DMS 273 (cell line): ENCODE results near the gene IL5RA.

Source experiments
- DNase-seq: peaks from one replicate; lab custom pipeline; 2025; ENCODE audit not compliant: unreplicated experiment; lab: John Stamatoyannopoulos, UW

Gene IL5RA

DNA sequence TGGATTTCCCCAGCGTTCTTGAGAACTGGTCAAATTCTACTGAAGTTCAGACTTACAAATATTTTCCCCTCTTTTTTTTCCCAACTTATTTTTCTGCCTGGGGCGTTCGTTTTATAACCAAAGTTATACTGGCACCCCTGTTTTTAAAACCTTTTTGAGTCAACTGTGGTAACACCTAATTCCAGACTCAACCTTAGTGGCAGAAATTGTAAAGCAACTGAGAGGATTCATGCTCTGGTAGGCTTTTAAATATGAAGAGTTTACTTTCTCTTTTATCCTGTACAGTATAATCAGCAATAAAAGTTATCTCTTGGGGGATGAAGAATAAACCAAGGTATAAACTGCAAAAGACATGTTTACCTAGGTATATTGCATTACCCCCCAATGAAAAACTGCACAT, 2.3 kb downstream of the IL5RA start:
- no peak for DNase-seq

- DNase-seq: no peak
Observed at GRCh38 chr3:3107181-3107580, 3.0 kb downstream of the IL5RA start.

- DNase-seq: no peak
Observed at GRCh38 chr3:3105815-3106214, 4.4 kb downstream of the IL5RA start.

- DNase-seq: no peak
Observed at GRCh38 chr3:3105246-3105645, 4.9 kb downstream of the IL5RA start.

- DNase-seq: no peak
Observed at GRCh38 chr3:3102751-3103150, 7.4 kb downstream of the IL5RA start.

GRCh38 chr3:3101660-3102458, 8.3 kb downstream of the IL5RA start:
- no peak for DNase-seq

- no peak for DNase-seq
Observed at GRCh38 chr3:3097958-3098357, 12.2 kb downstream of the IL5RA start.

- no peak for DNase-seq
Observed at GRCh38 chr3:3089017-3089416, 21.2 kb downstream of the IL5RA start.

DNA sequence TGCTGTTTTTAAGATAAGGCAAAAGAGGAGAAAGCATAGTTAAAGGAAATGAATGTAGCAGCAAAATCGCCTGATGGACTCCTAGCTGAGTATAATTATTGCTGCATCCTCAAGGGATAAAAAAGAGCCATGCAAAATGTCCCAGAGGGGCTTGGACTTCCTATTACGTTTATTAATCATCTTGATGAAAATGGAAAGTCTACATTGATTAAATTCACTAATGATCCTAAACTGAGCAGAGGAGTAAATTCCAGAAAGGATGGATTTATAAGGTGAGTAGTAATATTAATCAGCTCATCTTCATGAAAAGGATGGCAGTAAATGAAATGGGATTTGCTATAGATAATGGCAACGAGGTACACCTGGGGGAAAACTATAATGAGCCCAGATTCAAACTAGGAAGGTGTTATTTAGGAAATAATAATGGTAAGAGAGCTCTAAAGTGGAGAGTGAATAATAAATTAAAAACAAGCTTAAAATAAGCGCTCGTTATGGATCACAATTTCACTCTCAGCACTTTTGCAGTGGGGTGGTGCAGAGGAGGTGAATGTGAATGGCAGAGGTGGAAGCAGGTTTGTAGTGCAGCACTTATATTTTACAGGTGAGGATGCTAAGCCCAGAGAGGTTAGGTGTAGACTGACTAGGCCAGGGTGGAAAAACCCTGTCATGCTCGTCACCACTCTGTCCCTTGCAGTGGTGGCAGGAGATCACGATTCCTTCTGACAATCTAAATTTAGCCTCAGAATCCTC, 22.3 kb downstream of the IL5RA start:
- no peak for DNase-seq

DNA sequence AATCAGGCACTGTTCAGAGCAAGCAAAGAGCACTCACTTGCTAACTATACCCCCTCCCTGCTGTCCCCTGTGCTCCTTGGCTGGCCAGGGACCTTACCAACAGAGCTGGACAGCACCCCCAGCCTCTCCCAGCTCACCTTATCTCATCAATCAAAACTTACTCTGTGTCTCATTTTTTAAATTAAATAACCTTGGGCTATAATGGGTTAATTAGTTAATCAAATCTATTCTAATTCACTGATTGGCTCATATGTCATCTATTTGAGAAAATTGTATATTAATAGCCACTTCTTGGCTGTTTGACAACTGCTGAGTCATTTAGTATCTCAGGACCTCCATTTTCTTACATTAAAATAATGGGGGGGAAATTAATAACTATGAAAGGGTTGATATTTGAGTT, 22.9 kb downstream of the IL5RA start:
- peak; percentile 2 for DNase-seq

DNA sequence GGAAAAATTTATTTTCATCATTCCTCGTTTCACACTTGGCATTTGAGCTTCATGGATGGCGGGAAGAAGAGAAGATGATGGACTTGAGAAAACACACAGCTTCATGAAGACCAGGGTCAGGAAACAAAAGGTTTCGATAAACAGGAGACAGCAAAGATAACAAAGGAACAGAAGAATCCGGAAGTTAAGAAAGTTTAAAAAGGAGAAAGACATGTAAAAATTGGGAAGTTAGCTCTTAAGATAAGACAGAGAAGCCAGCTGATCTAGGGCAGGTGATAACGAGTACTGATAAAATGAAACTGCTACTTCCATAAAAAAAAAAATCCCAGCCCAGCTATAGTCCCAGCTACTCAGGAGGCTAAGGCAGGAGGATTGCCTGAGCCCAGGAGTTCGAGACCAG, 23.9 kb downstream of the IL5RA start:
- DNase-seq: no peak

- DNase-seq: no peak
Observed at GRCh38 chr3:3085782-3086181, 24.4 kb downstream of the IL5RA start.

GRCh38 chr3:3084890-3085289, 25.3 kb downstream of the IL5RA start:
- no peak for DNase-seq

- no peak for DNase-seq
Observed at GRCh38 chr3:3082234-3082924, 27.8 kb downstream of the IL5RA start.

- DNase-seq: no peak
Observed at GRCh38 chr3:3081381-3082233, 28.6 kb downstream of the IL5RA start.

DNA sequence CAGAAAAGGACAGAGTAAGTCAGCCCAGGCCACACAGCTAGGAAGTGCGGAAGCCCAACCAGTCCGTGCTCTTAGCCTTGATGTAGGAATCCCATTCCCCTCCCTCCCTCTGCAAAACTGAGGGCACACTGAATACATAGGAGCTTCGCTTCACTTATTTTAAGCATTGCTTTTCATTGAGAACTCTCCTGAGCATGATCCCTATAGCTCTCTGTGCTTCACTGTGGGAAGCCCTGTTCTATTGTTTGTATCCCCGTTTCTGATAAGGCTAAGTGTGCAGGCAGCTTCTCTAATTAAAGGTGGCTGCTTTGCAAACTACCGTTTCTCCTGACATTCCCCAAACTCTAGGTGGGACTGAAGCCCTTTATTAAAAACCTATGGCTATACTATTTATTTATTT, 29.9 kb downstream of the IL5RA start:
- no peak for DNase-seq

- no peak for DNase-seq
Observed at GRCh38 chr3:3074551-3075257, 35.5 kb downstream of the IL5RA start.

DNA sequence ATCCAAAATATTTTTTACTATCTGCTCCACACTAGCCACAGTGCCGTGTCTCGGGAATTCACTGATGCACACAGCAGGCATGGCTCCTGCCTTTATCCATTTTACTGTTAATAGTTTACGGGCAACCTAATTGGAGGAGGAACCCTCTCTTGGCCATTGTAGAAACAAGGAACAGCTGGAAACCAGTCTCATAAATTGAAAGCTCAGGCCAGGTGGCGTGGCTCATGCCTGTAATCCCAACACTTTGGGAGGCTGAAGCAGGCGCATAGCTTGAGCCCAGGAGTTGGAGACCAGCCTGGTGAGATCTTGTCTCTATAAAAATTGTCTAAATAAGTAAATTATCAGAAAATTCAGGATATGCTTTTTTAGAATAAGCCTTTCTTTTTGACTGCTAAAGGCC, 39.0 kb downstream of the IL5RA start:
- peak; percentile 57 for DNase-seq

- DNase-seq: no peak
Observed at GRCh38 chr3:3069723-3070122, 40.5 kb downstream of the IL5RA start.

DNA sequence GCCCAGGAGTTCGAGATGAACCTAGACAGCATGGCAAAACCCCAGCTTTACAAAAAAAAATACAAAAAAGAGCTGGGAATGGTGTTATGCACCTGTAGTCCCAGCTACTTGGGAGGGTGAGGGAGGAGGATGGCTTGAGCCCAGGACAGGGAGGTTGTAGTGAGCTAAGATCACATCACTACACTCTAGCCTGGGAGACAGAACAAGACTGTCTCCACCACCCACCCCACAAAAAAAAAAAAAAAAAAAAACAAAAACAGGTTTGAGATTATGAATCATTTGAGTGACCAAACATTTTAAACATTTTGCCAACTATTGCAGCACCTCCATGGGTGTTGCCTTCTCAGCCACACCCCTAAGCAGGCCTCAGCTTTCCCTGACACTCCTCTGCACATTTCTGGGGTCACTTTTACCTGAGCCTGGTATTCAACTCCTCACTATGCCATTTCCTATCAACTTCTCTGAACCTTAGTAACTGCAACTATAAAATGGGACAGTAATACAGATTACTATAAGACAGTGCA, 41.8 kb downstream of the IL5RA start:
- DNase-seq: no peak
